Body of pancreas (tissue), 4 donors: ENCODE results near the gene ISX. TPM values are rescaled to one million over a fixed set of nuclear protein-coding genes. Genes with fewer than 3 reads are reported as not detected.

ENCODE experiments used
- ATAC-seq: fragments of 150-250 bp; one replicate; pipeline ENCODE4 v1.9.1; 2016
- DNase-seq, 4 donors: peaks; one replicate each; pipeline ENCODE4 v3.0.0-alpha.2; 2019
- H3K27ac ChIP-seq, 4 donors: fragments of 200-600 bp; sonication (generic); 1 replicate in 3 of 4; 2 replicates in 1 of 4; pipeline versions ENCODE4 v1.5.1 to v1.6.1; 2016 to 2019; ENCODE audit warnings: mild to moderate bottlenecking in 1 of 4, mixed read lengths in 1 of 4, moderate library complexity in 1 of 4
- H3K27me3 ChIP-seq, 2 donors: fragments of 200-600 bp; sonication (generic); one replicate each; pipeline ENCODE4 v1.6.0; 2016; ENCODE audit warnings: mild to moderate bottlenecking in 1 of 2
- H3K36me3 ChIP-seq, 2 donors: fragments of 200-600 bp; sonication (generic); replicated peaks in 1 of 2; 2 replicates each; pipeline ENCODE4 v1.5.1; 2016; ENCODE audit warnings: low read depth in 2 of 2; ENCODE audit not compliant: insufficient read depth in 1 of 2
- H3K4me1 ChIP-seq: fragments of 200-600 bp; sonication (generic); one replicate; pipeline ENCODE4 v1.6.0; 2016
- H3K4me3 ChIP-seq, 2 donors: fragments of 200-600 bp; sonication (generic); 1 replicate in 1 of 2; 2 replicates in 1 of 2; pipeline ENCODE4 v1.5.1; 2016 to 2019
- H3K9me3 ChIP-seq, 3 donors: fragments of 200-600 bp; sonication (generic); 1 replicate in 2 of 3; 2 replicates in 1 of 3; pipeline ENCODE4 v1.5.1; 2016
- POLR2A ChIP-seq, 3 donors: fragments of 450-650 bp; IDR thresholded peaks; one replicate each; pipeline ENCODE4 v1.6.1; 2016; ENCODE audit warnings: antibody characterized with exemption in 3 of 3, mild to moderate bottlenecking in 2 of 3
- WGBS, 2 donors: methylation state at CpG; one replicate each; pipeline ENCODE4 v1.1.5; 2017; 5-methylcytosine and 5-hydroxymethylcytosine counted together
- intact Hi-C: fragments of 100-400 bp; cut with DNase I; formaldehyde crosslinking; loops from one replicate; pipeline ENCODE4 v1.15.1; 2023
- total RNA-seq, 2 donors: library from RNA; depleted of rRNA; stranded (reverse); fragments of >200 nt; gene quantifications; one replicate each; pipeline ENCODE4 v1.1.0, GENCODE V29; 2016
- TF ChIP-seq, protein P1 (sequence below), 7 experiments: fragments of 450-650 bp in 4 of 7; fragments of 200-600 bp in 3 of 7; sonication (generic) in 3 of 7; IDR thresholded peaks; one replicate each; pipeline ENCODE4 v1.5.1; 2016 to 2019; ENCODE audit warnings: antibody characterized with exemption in 7 of 7

ISX gene
- total RNA-seq, 2 donors from 2014 or later, result 4.0 TPM; not detected in 1

DNA sequence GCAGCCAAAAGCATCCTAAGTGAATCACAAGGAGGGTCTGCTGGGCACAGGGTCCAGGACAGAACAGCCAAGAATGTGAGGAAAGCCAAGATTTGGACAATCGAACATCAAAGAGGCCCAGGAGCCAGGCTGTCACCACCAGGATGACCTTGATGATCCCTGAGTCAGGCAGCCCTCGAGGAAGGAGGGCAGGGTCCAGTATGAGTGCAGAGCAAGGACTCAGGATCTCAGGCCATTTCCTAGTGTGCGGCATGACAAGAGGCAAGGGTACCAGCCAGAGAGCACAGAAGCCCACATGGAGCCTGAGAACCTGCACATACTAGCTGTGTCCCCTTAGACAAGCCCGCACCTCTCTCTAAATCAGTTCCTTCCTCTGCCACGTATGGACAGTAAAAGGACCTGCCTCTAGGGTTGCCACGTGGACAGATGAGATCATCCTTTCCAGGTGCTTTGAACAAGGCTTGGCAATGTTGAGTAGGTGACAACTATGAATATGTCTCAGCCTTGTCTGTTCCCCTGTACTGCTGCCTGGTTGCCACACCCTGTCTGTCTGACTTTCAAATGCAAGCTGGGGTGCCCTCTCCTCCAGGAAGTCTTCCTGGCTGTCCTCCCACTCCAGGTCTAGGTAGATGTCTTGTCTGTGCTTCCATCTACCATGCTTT is 32.2 kb upstream of the ISX start:
- DNase-seq (no peak), ATAC-seq (no peak)
- H3K36me3 ChIP-seq, result no peaks in the 10 kb centered on the region
- H3K4me3 ChIP-seq, result no peak overlapping the region
- intact Hi-C loops, result no loop called here
- no peaks in the 10 kb centered on the region for H3K27me3 ChIP-seq
- TF ChIP-seq, protein P1, sequence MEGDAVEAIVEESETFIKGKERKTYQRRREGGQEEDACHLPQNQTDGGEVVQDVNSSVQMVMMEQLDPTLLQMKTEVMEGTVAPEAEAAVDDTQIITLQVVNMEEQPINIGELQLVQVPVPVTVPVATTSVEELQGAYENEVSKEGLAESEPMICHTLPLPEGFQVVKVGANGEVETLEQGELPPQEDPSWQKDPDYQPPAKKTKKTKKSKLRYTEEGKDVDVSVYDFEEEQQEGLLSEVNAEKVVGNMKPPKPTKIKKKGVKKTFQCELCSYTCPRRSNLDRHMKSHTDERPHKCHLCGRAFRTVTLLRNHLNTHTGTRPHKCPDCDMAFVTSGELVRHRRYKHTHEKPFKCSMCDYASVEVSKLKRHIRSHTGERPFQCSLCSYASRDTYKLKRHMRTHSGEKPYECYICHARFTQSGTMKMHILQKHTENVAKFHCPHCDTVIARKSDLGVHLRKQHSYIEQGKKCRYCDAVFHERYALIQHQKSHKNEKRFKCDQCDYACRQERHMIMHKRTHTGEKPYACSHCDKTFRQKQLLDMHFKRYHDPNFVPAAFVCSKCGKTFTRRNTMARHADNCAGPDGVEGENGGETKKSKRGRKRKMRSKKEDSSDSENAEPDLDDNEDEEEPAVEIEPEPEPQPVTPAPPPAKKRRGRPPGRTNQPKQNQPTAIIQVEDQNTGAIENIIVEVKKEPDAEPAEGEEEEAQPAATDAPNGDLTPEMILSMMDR (IDR thresholded peaks at IDR 0.05), result no peak
- TF ChIP-seq POLR2A (IDR thresholded peaks at IDR 0.05), result no peak
- H3K27ac ChIP-seq, result no peak overlapping the region
- no peaks in the 10 kb centered on the region for H3K4me1 ChIP-seq
- WGBS, 2 donors, result 46 to 57% methylated on average over 6 of the region's 6 CpGs
- no peaks in the 10 kb centered on the region for H3K9me3 ChIP-seq

- H3K9me3 ChIP-seq, result no peaks in the 10 kb centered on the region
- DNase-seq, result no peak
- H3K27me3 ChIP-seq, result no peaks in the 10 kb centered on the region
- H3K36me3 ChIP-seq, result no peaks in the 10 kb centered on the region
- H3K4me3 ChIP-seq, result no peak overlapping the region
- no peak for ATAC-seq
- intact Hi-C loops, result no loop called here
- H3K4me1 ChIP-seq, result no peaks in the 10 kb centered on the region
- no peak overlapping the region for H3K27ac ChIP-seq
- no peak for TF ChIP-seq POLR2A (IDR thresholded peaks at IDR 0.05)
- TF ChIP-seq, protein P1 (IDR thresholded peaks at IDR 0.05), result no peak
- WGBS, 2 donors, result 29 to 36% methylated on average over 3 of the region's 3 CpGs
These were observed 31.0 kb upstream of the ISX start for GRCh38 chr22:35034963-35035362.

DNA sequence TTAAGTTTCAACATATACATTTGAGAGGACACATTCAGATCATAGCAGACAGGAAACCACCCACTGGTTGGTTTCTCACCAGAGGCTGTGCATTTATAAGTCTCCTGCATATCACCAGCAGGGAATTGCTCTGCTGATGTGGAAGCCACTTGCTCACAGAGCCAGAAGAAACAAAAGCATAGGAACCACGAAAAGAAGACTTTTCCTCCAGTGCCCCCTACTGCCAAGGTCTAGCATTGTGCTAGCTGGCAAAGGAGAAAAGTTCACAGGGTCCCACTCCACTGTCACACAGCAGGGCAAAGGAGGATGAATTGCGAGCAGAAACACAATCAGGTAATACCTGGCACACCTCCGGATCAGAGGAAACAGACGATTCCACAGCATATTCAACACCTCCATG is 28.9 kb upstream of the ISX start:
- DNase-seq, result no peak

GRCh38 chr22:35039625-35040024 is 26.3 kb upstream of the ISX start:
- no peaks in the 10 kb centered on the region for H3K4me1 ChIP-seq
- no peak overlapping the region for H3K27ac ChIP-seq
- TF ChIP-seq POLR2A (IDR thresholded peaks at IDR 0.05), result no peak
- TF ChIP-seq, protein P1 (IDR thresholded peaks at IDR 0.05), result no peak
- no peaks in the 10 kb centered on the region for H3K9me3 ChIP-seq
- DNase-seq (no peak), ATAC-seq (no peak)
- H3K36me3 ChIP-seq, result no peaks in the 10 kb centered on the region
- no peak overlapping the region for H3K4me3 ChIP-seq
- intact Hi-C loops, result no loop called here
- no peaks in the 10 kb centered on the region for H3K27me3 ChIP-seq
- 50 to 56% methylated on average over 10 of the region's 10 CpGs for WGBS, 2 donors

More for the DNA sequence above, 28.9 kb upstream of the ISX start:
- Histone ChIP-seq H3K27ac (no peak overlapping the region), H3K36me3 (no peaks in the 10 kb centered on the region), H3K9me3 (no peaks in the 10 kb centered on the region), H3K27me3 (no peaks in the 10 kb centered on the region), H3K4me3 (no peak overlapping the region), H3K4me1 (no peaks in the 10 kb centered on the region)
- no peak for TF ChIP-seq POLR2A (IDR thresholded peaks at IDR 0.05)
- TF ChIP-seq, protein P1 (IDR thresholded peaks at IDR 0.05), result no peak
- intact Hi-C loops, result no loop called here
- ATAC-seq, result no peak
- 36 to 43% methylated on average over 4 of the region's 4 CpGs for WGBS, 2 donors
